HuH-7 (cell line): ENCODE results near the gene FNIP1.
"Not testable (repeated sequence)": the region's sequence is repeated elsewhere in the genome, so short reads cannot be mapped to it uniquely, and the experiment has no call there.

Source experiments
- DNase-seq: peaks from one replicate; pipeline ENCODE4 v3.0.0; 2011; ENCODE audit warnings: low spot score

FNIP1 gene

DNA sequence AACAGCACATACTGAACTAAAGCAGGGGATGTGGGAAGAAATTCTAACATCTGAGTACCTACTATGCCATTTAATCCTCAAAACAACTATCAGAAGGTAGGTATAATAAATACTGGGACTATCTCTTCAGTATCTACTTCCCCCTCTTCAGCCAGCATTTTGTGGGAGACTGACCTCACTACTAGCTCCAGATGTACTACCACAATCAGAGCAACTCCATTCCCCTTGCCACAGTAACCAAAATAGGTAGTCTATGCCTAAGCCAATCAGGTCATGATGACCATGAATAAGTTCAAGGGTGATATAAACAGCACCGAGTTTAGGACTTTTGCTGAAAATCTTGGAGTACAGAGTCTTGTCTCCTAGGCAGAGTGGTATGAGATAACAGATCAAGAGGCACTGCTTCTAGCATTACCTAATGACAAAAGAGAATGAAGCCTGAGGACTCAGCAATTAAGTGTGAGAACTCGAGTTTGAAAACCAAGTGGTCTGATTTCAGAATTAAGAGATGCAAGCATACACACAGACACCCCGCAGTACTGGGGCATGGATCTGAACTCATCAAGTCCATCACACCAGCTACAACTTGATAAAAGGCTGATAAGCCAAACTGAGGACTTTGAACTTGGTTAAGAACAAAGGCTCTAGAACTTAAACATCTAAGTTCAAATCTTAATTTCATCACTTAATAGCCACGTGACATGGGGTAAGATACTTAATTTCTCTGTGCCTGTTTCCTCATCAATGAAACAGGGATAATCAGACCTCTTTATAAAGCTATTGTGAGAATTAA, 9.7 kb downstream of the FNIP1 start:
- DNase-seq = no peak

- DNase-seq = no peak
Observed at GRCh38 chr5:131786036-131786435, 10.8 kb downstream of the FNIP1 start.

- DNase-seq = no peak
Observed at GRCh38 chr5:131783874-131784273, 12.9 kb downstream of the FNIP1 start.

DNA sequence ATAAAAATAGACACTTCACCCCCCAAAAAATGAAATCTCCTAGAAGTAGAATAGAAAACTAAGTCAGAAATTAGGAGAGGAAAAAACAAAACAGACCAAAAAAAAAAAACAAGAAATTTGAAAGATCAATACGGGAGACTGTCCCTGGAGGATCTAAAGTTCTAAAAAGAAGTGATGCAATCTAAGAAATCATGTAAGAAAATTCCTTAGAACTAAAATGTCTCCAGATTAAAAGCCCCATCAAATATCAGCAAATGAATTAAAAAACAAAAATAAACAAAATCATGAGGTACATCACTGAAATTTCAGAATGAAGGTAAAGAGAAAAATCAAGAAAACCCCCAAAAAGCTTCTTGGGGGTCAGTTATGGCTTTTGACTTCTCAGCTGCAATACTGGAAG, 13.5 kb downstream of the FNIP1 start:
- DNase-seq = no peak

DNA sequence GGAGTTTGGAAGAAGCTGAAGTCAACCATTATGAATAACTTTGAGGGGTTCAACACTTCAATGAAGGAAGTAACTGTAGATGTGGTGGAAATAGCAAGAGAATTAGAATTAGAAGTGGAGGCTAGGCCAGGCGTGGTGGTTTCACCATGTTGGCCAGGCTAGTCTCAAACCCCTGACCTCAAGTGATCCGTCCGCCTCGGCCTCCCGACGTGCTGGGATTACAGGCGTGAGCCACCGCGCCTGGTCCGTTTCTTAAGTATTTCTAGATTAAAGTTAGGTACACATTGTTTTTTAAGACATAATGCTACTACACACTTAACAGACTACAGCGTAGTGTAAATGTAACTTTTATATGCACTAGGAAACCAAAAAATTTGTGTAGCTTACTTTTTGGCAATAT, 14.1 kb downstream of the FNIP1 start:
- DNase-seq = no peak

DNA sequence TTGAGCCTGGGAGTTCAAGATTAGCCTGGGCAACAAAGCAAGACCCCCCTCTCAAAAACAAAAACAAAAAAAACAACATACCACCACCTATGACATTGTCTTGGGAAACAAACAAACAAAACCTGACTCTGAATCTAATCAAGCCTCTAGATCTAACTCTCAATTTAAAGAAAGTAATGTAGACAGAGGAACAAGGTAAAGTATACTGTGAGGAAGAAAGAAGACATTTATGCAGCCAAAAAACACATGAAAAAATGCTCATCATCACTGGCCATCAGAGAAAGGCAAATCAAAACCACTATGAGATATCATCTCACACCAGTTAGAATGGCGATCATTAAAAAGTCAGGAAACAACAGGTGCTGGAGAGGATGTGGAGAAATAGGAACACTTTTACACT, 18.7 kb downstream of the FNIP1 start:
- not testable (repeated sequence) for DNase-seq

GRCh38 chr5:131776450-131776849, 20.4 kb downstream of the FNIP1 start:
- no peak for DNase-seq

DNA sequence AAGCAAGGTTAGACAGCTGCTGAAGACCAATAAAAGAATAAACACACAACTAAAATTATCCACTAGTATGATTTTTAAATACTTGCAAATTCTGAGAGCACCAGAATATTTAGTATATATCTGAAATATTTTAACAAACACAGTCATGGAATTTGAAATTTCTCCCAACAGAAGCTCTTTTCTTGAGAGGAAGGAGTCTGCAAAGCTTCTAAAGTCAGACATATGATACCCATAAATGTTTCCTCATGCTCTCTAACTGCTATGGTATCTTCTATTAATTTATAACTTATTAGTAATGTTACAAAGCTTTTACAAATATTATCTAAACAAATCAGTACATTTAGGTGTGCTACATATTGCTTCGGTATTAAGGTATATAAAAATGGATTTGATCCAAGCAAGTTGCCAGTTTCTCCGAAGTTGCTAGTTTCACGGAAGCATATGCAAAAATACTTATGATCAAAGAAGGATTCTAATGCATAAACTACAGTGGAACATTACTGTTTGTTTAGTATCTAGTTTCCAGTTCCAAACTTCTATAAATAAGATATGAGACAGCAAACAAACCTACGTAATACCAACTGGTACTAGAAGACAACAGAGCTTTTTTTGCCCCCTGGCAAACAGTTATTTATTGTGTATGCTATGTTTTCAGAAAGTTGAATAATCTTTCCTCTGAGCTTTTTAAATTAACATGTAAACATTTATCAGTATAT, 22.0 kb downstream of the FNIP1 start:
- DNase-seq = no peak

GRCh38 chr5:131773805-131774204, 23.0 kb downstream of the FNIP1 start:
- DNase-seq = no peak

GRCh38 chr5:131771692-131772091, 25.1 kb downstream of the FNIP1 start:
- no peak for DNase-seq

DNA sequence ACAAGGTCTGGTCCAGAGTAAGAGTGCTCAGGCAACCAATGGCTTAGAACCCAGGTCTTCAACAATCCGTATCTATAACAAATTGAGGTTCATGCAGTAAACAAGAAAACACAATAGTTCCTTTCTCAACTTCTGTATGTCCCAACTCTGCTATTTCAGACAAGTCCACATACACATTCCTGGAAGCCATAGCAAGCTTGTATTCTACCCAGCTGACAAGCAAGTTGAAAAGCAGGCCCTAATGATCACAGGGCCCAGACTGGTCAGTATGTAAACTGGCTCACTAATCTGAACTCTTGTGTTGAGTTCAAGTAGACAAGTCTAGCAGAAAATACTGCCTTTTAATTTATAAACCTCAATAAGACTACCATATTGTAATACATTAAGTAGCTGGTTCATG, 26.9 kb downstream of the FNIP1 start:
- DNase-seq = no peak

DNA sequence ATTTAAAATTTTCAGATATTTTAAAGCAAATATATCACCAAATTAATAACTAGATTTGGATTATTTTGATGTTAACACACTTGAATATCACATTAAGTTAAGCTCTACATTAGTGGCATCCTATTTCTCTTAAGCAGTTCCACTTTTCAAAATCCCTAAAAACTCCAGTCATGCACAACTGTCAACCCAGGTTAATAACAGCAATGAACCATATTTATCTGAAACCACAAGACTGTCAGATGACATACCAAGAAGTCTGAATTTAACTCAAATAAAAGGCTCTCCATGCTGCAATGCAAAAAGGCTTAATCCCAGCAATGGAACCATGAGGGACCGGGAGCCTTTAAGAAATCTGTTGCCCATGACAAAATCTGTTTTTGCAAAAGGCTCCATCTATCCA, 27.5 kb downstream of the FNIP1 start:
- DNase-seq = no peak

DNA sequence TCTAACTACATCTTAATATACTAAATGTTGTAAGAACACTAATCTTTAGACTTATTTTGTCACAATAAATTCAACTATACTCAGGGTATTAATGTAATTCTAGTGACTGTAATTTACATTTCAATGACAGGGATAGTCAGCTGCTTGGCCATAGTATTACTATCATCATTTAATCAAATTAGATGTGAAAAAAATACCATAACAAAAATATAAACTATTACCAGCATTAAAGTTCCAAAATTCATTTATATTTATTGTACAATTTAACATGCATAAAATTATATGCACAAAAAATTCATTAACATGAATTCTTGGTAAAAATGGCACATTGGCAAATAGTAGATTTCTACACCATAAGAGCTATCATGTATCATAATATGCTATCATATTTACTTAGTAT, 28.9 kb downstream of the FNIP1 start:
- no peak for DNase-seq

- no peak for DNase-seq
Observed at GRCh38 chr5:131766689-131767088, 30.1 kb downstream of the FNIP1 start.

DNA sequence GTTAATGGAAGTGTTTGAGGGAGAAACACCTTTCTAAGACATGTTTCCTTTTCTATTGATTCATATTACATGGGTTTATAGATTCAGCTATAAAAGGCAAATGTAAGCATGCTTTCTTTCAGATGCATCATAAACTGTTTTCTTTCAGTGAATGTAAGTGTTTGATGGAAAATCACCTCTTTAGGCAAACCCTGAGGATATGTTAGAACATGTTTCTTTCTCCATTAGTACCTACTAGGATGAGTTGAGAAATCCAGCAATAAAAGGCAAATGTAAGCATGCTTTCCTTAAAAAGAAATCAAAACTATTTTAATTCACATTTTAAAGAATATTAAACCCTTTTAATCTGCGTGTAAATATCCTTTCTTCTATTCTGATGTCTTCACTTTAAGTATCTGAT, 31.6 kb downstream of the FNIP1 start:
- no peak for DNase-seq

DNA sequence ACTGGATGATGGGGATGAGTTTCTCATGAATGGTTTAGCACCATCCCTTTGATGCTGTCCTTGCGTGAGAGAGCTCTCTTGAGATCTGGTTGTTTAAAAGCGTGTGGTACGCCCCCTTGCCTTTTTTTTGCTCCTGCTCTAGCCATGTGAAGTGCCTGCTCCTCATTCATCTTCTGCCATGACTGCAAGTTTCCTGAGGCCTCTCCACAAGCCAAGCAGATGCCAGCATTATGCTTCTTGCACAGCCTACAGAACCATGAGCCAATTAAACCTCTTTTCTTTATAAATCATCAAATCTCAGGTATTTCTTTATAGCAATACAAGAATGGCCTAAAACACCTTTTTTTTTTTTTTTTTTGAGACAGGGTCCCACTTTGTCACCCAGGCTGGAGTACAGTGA, 32.8 kb downstream of the FNIP1 start:
- no peak for DNase-seq

DNA sequence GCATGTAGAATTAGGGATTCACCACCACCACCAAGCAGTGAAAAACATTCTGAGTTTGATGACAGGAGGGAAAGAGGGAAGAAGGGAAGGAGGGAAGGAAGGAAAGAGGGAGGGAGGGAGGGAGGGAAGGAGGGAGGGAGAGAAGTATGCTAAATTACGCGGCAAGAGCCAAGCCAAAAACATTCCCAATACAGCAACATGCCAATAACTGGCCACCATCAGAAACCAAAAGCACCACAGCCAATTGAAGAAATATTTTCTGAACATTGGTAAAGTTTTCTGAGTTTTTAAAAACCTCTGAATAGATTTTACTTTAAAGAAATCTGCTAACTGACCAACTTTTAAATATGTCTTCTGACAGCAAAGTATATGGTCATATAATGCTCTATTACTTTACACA, 36.0 kb downstream of the FNIP1 start:
- no peak for DNase-seq

DNA sequence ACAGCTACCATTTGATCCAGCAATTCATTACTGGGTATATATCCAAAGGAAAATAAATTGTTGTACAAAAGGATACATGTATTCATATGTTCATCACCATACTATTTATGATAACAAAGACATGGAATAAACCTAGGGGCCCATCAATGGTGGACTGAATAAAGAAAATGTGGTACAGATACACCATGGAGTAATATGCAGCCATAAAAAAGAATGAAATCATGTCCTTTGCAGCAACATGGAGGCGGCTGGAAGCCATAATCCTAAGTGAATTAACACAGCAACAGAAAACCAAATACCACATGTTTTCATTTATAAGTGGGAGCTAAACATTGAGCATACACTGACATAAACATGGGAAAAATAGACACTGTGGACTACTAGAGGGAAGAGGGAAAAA, 37.1 kb downstream of the FNIP1 start:
- no peak for DNase-seq

GRCh38 chr5:131758520-131758900, 38.3 kb downstream of the FNIP1 start:
- DNase-seq = no peak

DNA sequence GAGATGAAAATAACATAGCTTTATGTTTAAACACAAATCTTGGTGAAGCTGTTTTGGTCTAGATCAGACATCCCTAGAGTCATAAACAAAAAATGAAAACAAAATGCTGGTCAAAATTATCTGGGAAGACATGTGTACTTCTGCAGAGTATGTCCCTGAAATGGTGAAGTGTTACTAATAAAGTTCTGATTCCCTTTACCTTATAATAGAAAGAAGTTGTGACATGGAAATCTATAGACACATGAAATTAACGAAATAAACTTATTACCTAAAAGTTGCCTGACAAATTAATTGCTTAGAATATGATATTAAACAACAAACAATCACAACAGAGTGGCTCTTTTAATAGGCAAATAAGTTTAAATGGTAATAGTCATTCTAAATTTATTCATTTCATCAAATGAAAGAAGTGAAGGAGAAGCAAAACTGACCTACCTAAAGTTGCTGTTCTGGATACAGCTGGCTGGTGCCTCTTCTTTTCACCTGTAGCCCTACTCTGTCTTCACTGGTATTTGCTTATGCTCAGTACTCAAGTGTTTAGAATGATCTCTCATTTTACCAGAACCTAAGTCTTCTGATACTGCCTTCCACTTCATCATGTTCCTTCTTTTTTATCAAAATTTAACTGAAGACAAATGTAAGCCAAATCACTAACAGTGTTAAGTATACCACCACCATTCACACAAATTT, 38.8 kb downstream of the FNIP1 start:
- no peak for DNase-seq

GRCh38 chr5:131756942-131757341, 39.9 kb downstream of the FNIP1 start:
- DNase-seq = no peak

DNA sequence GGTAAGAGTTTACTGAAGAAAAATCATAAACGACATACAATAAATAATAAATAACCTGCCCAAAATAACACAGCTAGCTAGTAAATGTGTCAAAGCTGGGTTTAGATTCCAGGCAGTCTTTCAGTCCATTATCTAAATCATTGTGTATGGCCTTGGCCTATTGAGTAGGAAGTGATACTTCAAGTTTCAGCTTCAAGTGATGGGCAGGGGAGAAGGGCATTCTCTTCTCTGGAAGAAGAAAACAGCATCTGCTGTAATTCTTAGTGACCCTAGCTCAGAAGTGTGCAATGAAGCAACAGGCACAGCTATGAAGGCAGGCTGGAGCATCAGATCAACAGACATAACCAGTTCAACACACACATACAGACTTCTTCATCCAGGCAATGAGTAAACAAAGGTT, 42.5 kb downstream of the FNIP1 start:
- DNase-seq = no peak

DNA sequence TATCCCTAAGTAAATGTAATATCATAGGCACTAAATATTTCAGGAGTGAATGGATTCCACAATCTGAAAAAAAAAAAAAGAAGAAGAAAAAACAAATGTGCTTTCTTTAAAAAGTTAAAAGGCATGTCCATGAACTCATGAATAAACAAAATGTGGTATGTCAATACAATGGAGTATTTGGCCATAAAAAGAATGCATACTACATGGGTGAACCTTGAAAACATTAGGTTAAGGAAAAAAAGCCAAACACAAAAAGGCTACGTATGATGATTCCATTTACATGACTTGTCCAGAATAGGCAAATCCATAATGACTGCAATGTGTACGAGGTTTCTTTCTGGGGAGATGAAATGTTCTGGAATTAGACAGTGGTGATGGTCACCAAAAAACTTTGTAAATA, 45.3 kb downstream of the FNIP1 start:
- no peak for DNase-seq
